GM23248 (cell line): Measurements from ENCODE around the gene ATP1A2.

Experiments
- EZH2 ChIP-seq: fragments of 200-600 bp; sonication (generic); IDR thresholded peaks from 2 replicates; pipeline ENCODE4 v1.6.1; 2018; ENCODE audit warnings: antibody characterized with exemption, mild to moderate bottlenecking; ENCODE audit not compliant: insufficient read depth, poor library complexity, severe bottlenecking
- EZH2phosphoT487 ChIP-seq: fragments of 200-600 bp; sonication (generic); IDR thresholded peaks from 2 replicates; pipeline ENCODE4 v1.6.1; 2018; ENCODE audit warnings: antibody characterized with exemption, moderate library complexity, mild to moderate bottlenecking, low read depth; ENCODE audit not compliant: insufficient read depth

DNA sequence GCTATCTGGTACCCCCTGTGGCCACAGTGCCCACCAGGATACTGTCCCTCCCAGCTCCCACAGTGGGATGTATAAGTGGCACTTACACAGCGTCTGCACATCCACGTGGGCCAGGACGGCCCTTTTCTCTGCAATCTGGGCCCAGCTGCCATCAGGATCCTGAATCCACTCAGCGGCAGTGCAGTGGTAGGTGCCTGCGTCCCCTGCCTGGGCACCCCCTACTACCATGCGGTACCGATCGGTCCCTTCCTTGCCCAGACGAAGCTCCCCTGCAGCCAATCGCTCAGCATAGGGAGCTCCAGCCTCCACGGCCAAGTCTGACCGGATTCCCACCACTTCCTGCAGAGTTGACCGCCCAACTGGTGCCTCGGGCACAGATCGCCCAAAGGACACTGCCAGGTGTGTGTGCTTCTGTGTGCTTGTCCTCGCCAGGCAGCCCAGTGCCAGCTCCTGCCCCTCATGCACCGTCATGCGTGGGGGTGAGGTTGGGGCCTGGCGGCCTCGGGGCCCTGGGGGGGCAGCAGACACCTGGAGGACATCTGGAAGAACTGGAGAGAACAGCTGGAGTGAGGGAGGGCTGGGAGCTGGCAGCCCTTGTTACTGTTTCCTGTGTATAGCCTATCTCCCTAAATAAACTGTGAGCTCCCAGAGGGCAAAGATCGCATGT is 21.8 kb upstream of the ATP1A2 start:
- no peak for TF ChIP-seq EZH2
- TF ChIP-seq EZH2phosphoT487: no peak
